ENCODE results near the gene ITPA. TPM values are rescaled to one million over a fixed set of nuclear protein-coding genes. Genes with fewer than 3 reads are reported as not detected.

ITPA gene
- total and polyA plus RNA-seq, 10 of the 15 experiments (the other 5 are each of a cell fraction or from before 2014, with no cell fraction given) = 5.5 to 124 (median 66.3) TPM

DNA sequence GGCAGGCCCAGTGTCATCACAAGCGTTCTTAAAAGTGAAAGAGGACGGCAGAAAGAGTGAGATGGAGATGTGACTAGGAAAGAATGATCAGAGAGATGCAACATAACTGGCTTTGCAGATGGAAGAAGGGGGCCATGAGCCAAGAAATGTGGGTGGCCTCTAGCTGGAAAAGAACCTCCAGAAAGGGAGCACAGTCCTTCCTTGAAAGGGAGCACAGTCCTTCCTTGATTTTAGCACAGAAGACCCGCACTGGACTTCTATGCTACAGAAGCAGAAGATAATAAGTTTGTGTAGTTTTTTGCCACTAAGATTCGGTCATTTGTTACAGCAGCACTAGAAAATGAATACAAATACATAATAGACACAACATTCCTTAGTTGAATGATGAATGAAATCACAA is 29.0 kb upstream of the ITPA start:
- FAIRE-seq (no peak), DNase-seq (ENCODE audit: low read depth, low spot score) (no peak), ATAC-seq (no peak)
- H3K36me3 ChIP-seq (ENCODE audit: control insufficient read depth in 2 of 2, insufficient read depth in 2 of 2, low read length in 1 of 2) = no peaks in the 10 kb centered on the region
- H3K4me3 ChIP-seq = no peak overlapping the region
- ChIA-PET SMC1A (ENCODE audit: uncharacterized antibody, unreplicated experiment) (no interaction called here), POLR2A (interaction anchor here (0.5 kb wide), 1 partner anchor 26 kb away, joined by 7 read pairs; no protein-coding TSS in a partner anchor), RAD21 (ENCODE audit: unreplicated experiment) (no interaction called here), CTCF (interaction anchor here (0.8 kb wide), 1 partner anchor 29 kb away, joined by 3 read pairs; the partner anchor contains the start of gene ITPA)
- intact Hi-C loops (cut with micrococcal nuclease; ENCODE audit: unreplicated experiment) (no loop called here), in situ Hi-C loops (cut with MboI) (no loop called here)
- no peaks in the 10 kb centered on the region for H4K20me1 ChIP-seq (ENCODE audit: control insufficient read depth, insufficient read depth)
- H2AFZ ChIP-seq (ENCODE audit: control insufficient read depth, low read depth, low read length) = no peak overlapping the region
- H3K27me3 ChIP-seq (replicated peaks in 1 of 2; ENCODE audit: control insufficient read depth in 2 of 2, insufficient read depth in 2 of 2, low read length in 1 of 2) = no peaks in the 10 kb centered on the region
- H3K9ac ChIP-seq (ENCODE audit: control insufficient read depth, insufficient read depth, low read length) = no peak overlapping the region
- H3K4me2 ChIP-seq (ENCODE audit: control insufficient read depth, insufficient read depth) = no peak overlapping the region
- H3K9me3 ChIP-seq (replicated peaks; ENCODE audit: control insufficient read depth, insufficient read depth, low read length) = no peaks in the 10 kb centered on the region
- WGBS (ENCODE audit: insufficient coverage, insufficient replicate concordance, low lambda C conversion rate, missing lambda C conversion rate) = 82% methylated on average over 4 of the region's 4 CpGs
- TF ChIP-seq MAX (IDR thresholded peaks at IDR 0.05; ENCODE audit: low read depth, low read length) = no peak
- TF ChIP-seq SP1 (IDR thresholded peaks at IDR 0.05; ENCODE audit: low read depth, low read length) = no peak
- TF ChIP-seq ZNF217 (IDR thresholded peaks at IDR 0.05) = no peak
- TF ChIP-seq, protein P1, sequence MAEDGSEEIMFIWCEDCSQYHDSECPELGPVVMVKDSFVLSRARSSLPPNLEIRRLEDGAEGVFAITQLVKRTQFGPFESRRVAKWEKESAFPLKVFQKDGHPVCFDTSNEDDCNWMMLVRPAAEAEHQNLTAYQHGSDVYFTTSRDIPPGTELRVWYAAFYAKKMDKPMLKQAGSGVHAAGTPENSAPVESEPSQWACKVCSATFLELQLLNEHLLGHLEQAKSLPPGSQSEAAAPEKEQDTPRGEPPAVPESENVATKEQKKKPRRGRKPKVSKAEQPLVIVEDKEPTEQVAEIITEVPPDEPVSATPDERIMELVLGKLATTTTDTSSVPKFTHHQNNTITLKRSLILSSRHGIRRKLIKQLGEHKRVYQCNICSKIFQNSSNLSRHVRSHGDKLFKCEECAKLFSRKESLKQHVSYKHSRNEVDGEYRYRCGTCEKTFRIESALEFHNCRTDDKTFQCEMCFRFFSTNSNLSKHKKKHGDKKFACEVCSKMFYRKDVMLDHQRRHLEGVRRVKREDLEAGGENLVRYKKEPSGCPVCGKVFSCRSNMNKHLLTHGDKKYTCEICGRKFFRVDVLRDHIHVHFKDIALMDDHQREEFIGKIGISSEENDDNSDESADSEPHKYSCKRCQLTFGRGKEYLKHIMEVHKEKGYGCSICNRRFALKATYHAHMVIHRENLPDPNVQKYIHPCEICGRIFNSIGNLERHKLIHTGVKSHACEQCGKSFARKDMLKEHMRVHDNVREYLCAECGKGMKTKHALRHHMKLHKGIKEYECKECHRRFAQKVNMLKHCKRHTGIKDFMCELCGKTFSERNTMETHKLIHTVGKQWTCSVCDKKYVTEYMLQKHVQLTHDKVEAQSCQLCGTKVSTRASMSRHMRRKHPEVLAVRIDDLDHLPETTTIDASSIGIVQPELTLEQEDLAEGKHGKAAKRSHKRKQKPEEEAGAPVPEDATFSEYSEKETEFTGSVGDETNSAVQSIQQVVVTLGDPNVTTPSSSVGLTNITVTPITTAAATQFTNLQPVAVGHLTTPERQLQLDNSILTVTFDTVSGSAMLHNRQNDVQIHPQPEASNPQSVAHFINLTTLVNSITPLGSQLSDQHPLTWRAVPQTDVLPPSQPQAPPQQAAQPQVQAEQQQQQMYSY (CRISPR knock-in tag; IDR thresholded peaks at IDR 0.05) = no peak
- TF ChIP-seq RCOR1 (conservative IDR thresholded peaks at IDR 0.05; ENCODE audit: low read depth, low read length) = no peak
- no peak for TF ChIP-seq KLF5 (IDR thresholded peaks at IDR 0.05; ENCODE audit: partially characterized antibody)
- no peak for TF ChIP-seq RFX5 (IDR thresholded peaks at IDR 0.05; ENCODE audit: low read depth, low read length)
- no peak for TF ChIP-seq RBBP5 (conservative IDR thresholded peaks at IDR 0.05)
- no peak for TF ChIP-seq NR2C2 (IDR thresholded peaks at IDR 0.05; ENCODE audit: borderline replicate concordance, control insufficient read depth, insufficient read length, low read depth)
- TF ChIP-seq SUZ12 (IDR thresholded peaks at IDR 0.05; ENCODE audit: unreplicated experiment) = no peak
- no peak for TF ChIP-seq CBX3 (IDR thresholded peaks at IDR 0.05; ENCODE audit: borderline replicate concordance, low read depth)
- no peak for TF ChIP-seq KAT2A (conservative IDR thresholded peaks at IDR 0.05; ENCODE audit: control insufficient read depth, low read depth, low read length)
- no peak for TF ChIP-seq CHD4 (IDR thresholded peaks at IDR 0.05)
- no peak for TF ChIP-seq POLR2AphosphoS5 (IDR thresholded peaks at IDR 0.05; ENCODE audit: low read length)
- no peak for TF ChIP-seq WRNIP1 (IDR thresholded peaks at IDR 0.05; ENCODE audit: borderline replicate concordance, low read depth, low read length)
- no peak for TF ChIP-seq IRF4 (IDR thresholded peaks at IDR 0.05; ENCODE audit: low read depth, low read length)
- TF ChIP-seq TCF12 (IDR thresholded peaks at IDR 0.05; ENCODE audit: low read depth, low read length) = no peak
- TF ChIP-seq CREM (IDR thresholded peaks at IDR 0.05; ENCODE audit: low read depth) = no peak
- no peak for TF ChIP-seq TCF3 (IDR thresholded peaks at IDR 0.05; ENCODE audit: borderline replicate concordance, insufficient read depth, low read depth, low read length)
- TSS peak; percentile 30 for BruUV-seq (replicated peaks)
- no peaks in the 10 kb centered on the region for H3K4me1 ChIP-seq (ENCODE audit: control insufficient read depth, insufficient read depth, low read length)
- no peaks in the 10 kb centered on the region for H3K79me2 ChIP-seq (ENCODE audit: control insufficient read depth, insufficient read depth, low read length)
- H3K27ac ChIP-seq (ENCODE audit: control insufficient read depth, insufficient read depth) = no peak overlapping the region
